HEK293T (cell line): Measurements from ENCODE around the gene CALML3.

ENCODE experiments used
- BHLHE40 ChIP-seq: fragments of 450-650 bp; IDR thresholded peaks from 2 replicates; pipeline ENCODE4 v1.6.1; 2016; ENCODE audit warnings: mild to moderate bottlenecking, moderate library complexity, borderline replicate concordance
- ELF4 ChIP-seq: fragments of 450-650 bp; IDR thresholded peaks from 2 replicates; pipeline ENCODE4 v1.6.1; 2017; ENCODE audit warnings: antibody characterized with exemption
- FOXA1 ChIP-seq: fragments of 450-650 bp; IDR thresholded peaks from 2 replicates; pipeline ENCODE4 v1.6.1; 2016; ENCODE audit warnings: mild to moderate bottlenecking
- FOXM1 ChIP-seq: fragments of 450-650 bp; IDR thresholded peaks from 2 replicates; pipeline ENCODE4 v1.6.1; 2017; ENCODE audit warnings: mild to moderate bottlenecking, borderline replicate concordance
- SP1 ChIP-seq: fragments of 450-650 bp; IDR thresholded peaks from 2 replicates; pipeline ENCODE4 v1.6.1; 2017

DNA sequence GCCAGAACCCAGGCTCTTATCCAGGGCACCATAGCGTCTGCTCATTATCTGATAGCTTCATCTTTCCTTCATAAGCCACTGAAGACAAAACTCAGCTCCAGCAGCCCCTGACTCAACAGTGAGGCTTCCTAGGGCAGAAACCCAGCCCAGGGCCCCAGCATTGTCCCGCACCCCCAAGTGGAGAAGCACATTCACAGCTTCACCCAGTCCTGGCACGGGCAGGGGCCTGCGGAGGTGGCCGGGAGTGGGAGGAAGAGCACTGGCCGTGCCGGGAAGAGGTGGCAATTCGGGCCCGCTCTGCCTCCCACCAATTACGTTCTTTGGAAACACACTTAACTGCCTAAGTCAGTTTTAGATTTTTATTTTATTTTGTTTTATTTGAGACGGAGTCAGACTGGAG, 15.1 kb upstream of the CALML3 start:
- no peak for TF ChIP-seq FOXM1
- TF ChIP-seq FOXA1, result no peak
- no peak for TF ChIP-seq ELF4
- no peak for TF ChIP-seq BHLHE40
- TF ChIP-seq SP1, result no peak
